Stimulated activated CD4-positive, alpha-beta T cell treated with anti-CD3 and anti-CD28 coated beads, TNF-alpha, amount 100 ng/mL, for 24 hours (primary cell): ENCODE data around the gene LRRC59.
A peak's percentile ranks its signal among the peaks of the same experiment; 100 is the strongest.

Experiments
- DNase-seq, 3 experiments: peaks; one replicate each; pipeline ENCODE4 v3.0.0-alpha.2; 2020; ENCODE audit warnings: low read depth in 3 of 3

Gene LRRC59

GRCh38 chr17:50361561-50362480 lies 35.5 kb downstream of the LRRC59 start:
- DNase-seq = peak; percentile 28 to 53 (median 34)

DNA sequence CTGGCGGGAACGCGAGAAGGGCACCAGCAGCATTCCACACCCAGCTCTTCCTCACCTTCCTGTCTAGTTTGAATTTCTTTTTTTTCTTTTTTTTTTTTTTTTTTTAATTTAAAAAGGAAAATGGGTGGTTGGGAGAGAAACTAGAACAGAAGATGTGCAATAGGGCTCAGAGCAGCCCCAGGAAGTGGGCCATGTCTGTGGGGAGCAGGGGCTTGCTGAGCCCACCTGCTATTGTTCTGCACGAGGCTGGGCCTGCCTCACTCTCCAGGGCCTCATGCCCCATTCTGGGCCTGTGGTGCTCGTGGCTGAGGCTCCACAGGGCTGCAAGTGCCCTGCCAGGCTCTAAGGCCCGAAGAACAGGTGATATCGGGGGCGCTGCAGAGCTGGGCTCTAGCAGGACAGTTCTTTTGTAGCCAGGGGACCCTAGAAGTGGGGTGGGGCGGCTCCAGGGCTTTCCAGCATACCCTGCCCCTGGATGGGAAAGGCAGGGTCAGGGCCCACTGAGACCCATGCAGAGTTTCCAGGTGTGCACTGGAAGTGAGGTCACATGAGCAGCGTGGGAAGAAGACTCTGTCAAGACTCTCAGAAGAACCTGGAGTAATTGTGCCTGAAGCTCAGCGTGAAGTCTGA lies 36.7 kb downstream of the LRRC59 start:
- no peak for DNase-seq

GRCh38 chr17:50359998-50360461 lies 37.3 kb downstream of the LRRC59 start:
- no peak for DNase-seq

DNA sequence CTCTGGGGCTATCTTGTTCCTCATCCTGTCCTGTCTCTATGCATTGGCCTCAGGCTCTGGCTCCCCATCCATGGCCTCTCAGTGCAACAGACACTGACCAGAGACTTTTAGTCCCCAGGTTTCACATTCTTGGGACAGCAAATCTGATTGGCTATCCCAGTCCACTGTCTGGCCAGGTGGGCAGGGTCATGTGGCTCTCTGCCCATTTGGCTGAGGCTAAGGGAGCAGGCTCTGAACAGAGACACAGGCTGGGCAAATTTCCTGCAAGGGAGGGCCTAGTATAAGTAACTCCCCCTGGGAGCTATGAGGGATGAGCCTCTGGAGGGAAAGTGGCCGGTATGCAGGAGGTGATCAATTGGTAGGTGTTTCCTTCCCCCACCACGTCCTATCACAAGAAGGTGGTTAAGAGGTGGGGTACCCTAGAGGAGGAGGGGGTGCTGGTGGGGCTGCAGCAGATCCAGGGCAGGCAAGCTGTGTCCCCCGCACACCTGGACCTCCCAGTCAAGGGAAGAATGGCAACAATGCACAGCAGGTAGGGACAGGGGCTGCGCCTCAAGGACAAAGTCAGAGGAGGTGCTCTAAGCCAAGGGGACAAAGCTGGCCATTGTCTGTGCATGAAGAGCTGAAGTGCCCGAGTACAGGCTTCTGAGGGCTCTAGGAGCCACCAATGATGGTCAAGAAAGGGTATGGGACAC lies 38.2 kb downstream of the LRRC59 start:
- DNase-seq = no peak

DNA sequence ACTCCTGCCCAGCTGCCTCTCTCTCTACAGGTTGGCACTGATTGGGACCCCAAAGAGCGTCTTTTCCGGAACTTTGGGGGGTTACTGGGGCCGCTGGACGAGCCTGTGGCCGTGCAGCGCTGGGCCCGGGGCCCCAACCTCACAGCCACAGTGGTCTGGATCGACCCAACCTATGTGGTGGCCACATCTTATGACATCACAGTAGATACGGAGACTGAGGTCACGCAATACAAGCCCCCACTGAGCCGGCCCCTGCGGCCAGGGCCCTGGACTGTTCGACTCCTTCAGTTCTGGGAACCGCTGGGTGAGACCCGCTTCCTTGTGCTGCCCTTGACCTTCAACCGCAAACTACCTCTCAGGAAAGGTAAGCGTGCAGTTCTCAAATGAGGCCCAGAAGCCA lies 39.1 kb downstream of the LRRC59 start:
- DNase-seq = no peak

DNA sequence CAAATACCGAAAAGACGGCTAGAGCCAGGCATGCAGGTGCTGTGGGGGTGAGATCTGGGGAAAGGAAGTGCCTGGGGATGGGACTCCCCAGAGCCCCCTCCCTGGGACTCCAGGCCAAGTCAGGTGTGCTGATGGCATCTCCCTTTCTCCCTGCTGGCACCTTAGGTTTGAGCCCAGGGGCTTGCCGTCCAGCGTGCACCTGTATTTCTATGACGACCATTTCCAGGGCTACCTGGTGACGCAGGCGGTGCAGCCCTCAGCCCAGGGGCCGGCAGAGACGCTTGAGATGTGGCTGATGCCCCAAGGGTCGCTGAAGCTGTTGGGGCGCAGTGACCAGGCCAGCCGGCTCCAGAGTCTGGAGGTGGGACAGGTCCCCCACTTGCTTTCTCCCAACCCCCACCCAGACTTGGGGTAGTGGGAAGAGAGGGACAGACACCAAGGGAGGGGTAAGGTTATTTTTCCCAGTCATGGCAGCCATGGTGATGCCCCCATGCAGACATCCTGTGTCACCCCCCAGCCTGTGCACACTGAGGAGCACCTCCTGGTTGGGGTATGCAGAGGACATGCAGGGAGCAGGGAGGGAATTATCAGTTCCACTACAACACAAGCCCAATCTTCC lies 40.3 kb downstream of the LRRC59 start:
- DNase-seq = no peak

GRCh38 chr17:50356418-50356817 lies 40.9 kb downstream of the LRRC59 start:
- DNase-seq = no peak

DNA sequence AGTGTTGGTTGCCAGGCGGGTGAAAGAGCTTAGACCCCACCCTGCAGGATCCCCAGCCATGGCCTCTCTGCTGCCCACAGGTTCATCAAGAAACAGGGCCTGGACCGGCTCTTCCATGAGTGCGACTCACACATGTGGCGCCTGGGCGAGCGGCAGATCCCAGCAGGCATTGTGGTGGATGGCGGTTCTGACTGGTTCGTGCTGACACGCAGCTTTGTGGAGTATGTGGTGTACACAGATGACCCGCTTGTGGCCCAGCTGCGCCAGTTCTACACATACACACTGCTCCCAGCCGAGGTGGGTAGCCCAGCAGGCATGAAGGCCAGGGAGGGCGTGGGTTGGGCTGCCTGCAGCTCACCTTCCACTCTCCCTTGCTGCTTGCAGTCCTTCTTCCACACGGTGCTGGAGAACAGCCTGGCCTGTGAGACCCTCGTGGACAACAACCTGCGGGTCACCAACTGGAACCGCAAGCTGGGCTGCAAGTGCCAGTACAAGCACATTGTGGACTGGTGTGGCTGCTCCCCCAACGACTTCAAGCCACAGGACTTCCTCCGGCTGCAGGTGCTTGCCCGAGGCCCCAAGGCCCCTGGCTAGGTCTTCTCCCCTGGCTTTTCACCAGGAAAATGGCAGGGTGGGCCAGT lies 41.5 kb downstream of the LRRC59 start:
- DNase-seq = no peak

- DNase-seq = no peak
These were observed 42.0 kb downstream of the LRRC59 start for GRCh38 chr17:50355336-50355700.

DNA sequence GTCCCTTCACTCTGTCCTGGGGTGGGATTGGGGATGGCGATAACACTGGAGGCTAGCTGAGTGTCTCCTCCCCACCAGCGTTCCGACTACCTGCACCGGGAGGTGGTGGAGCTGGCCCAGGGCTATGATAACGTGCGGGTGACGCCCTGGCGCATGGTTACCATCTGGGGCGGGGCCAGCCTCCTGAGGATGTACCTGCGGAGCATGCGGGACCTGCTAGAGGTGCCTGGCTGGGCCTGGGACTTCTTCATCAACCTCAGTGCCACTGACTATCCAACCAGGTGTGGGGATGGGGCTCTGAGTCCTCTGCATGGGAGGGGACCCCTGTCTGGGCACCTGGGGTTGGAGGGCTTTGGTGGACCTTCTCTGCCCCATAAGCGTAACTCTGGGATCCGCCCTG lies 42.5 kb downstream of the LRRC59 start:
- DNase-seq = no peak

DNA sequence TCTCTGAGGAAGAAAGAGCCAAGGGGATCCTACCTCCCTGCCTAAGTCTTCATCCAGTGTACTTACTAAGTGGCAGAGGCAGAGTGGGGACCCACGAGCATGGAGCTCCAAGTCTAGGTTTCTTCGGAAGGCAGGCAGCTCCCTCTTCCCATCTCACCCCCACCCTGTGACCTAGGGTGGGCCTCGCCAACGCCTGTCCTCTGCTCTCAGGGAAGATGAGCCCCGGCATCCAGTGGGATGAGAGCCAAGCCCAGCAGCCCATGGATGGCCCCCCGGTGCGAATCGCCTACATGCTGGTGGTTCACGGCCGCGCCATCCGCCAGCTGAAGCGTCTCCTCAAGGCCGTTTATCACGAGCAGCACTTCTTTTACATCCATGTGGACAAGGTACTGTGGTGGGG lies 43.1 kb downstream of the LRRC59 start:
- no peak for DNase-seq

DNA sequence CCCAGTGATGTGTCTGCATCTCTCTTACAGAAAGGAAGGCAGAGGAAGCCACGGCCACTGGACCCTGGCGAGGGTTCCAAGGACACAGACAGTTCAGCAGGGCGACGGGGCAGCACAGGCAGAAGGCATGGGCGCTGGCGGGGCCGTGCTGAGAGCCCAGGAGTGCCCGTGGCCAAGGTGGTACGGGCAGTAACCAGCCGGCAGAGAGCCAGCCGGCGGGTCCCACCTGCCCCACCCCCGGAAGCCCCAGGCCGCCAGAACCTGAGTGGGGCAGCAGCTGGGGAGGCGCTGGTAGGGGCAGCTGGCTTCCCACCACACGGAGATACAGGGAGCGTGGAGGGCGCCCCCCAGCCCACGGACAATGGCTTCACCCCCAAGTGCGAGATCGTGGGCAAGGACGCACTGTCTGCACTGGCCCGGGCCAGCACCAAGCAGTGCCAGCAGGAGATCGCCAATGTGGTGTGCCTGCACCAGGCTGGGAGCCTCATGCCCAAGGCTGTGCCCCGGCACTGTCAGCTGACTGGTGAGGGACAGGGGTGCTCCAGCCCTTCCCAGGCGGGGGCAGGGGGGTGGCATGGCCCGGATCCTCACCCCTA lies 43.6 kb downstream of the LRRC59 start:
- DNase-seq = no peak

DNA sequence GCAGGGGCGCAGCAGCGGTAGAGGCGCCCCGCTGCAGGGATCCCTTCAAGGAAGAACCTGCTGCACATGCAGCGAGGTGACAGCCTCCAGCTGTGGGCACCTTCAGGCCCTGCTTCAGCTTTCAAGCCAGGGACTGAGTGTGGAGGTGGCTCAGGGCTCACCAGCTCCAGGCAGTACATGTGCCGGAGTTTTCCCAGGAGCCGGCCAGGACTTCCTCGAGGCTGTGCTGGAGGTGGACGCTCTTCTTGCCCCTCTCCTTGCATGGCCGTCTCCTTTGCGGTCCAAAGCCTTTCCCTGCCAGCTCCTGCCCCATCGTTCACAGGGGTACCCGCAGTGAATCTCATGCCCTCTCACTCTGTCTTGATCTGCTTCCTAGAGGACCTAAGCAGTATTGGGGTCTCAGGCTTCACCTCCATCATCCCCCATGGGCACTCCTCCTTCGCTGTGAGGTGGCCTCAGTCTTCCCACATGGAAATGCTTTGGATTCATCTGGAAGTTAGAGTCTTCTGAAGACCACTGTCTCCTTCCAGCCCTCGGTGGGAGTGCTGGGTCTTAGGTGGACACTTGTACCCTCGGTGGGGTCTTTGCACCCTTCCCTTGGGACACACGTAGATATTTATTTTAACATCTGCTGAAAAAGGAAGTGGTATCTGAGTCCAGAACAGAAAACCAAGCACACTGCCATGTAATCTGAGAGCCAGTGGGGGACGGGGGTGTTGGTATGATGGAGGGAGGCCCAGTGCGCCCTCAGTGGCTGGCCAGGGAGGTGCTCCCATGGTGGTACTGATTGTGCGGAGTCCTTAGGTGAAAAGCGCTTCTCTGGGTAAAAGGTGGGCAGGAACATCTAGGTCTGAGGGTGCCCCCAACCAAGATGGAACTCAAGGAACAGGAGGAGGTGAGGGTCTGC lies 44.4 kb downstream of the LRRC59 start:
- no peak for DNase-seq

DNA sequence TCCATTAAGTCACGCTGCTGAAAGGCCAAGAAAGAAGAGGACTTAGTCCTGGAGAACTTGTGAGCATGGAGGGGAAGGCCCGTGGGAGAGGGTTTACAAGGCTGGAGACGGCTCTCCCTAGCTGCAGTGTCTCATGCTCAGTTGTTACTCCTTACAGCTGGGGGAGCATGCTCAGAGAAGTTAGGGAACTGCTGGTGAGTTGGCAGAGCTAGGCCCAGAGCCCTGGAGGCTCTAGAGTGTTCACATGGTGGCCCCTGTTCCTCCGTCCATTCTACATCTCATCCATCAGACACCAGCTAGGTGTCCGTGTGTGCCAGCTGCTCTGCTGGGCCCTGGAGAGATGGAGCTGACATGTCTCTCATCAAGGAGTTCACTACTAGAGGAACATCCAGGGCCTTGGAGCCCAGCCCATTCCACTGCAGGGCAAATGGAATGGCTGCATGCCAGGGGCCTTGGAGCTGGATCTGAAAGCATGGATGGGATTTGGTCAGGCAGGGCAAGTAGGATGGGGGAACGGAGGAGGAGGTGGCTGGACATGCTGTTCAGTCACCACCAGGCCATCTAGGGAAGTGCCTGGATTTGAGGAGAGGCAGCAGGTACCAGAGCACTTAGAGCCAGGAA lies 45.1 kb downstream of the LRRC59 start:
- no peak for DNase-seq

GRCh38 chr17:50350733-50351132 lies 46.6 kb downstream of the LRRC59 start:
- DNase-seq = no peak

GRCh38 chr17:50349243-50349600 lies 48.1 kb downstream of the LRRC59 start:
- DNase-seq = no peak

DNA sequence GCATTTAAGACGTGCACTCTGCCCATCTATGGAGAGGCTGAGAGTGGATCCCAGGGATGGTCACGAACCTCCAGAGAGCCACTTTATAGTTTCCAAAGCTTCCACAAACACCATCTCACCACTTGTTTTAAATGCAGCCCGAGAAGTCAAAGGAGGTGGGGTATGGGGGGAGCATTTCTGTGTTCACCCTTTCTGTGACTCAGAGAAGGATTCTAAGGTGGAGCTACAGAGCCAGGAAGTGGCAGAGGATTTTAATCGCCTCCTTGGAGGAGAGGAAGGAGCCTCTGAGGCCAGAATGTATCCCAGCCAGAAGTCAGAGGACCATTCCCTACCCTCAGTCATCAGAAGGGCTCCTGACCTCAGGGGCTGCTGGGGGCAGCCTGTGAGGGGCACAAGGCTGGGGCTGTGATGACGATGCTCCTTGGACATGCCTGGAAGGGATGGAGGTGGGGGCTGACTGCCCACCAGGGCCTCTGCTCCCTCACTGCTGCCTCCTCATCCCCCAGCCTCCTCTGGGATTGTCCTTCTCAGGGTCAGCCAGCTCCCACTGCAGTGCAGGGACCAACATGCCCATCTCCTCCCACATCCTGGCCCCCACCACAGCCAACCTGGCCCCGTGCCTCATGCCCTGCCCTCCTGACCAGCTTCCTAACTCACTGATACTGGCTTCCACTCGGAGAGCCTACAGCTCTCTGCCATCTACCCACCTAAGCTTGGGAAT lies 48.6 kb downstream of the LRRC59 start:
- DNase-seq = no peak

- DNase-seq = no peak
These were observed 49.4 kb downstream of the LRRC59 start for GRCh38 chr17:50347894-50348291.
